Testis (tissue), 2 donors: ENCODE data around the gene MACF1.

Source experiments
- CTCF ChIP-seq, 3 experiments: fragments of 450-650 bp in 2 of 3; fragments of 200-600 bp in 1 of 3; sonication (generic) in 1 of 3; IDR thresholded peaks; one replicate each; pipeline ENCODE4 v1.5.1; 2016 to 2019; ENCODE audit warnings: antibody characterized with exemption in 3 of 3, mild to moderate bottlenecking in 2 of 3, moderate library complexity in 1 of 3
- POLR2A ChIP-seq: fragments of 450-650 bp; IDR thresholded peaks from one replicate; pipeline ENCODE4 v1.6.1; 2017; ENCODE audit warnings: antibody characterized with exemption, mild to moderate bottlenecking, moderate library complexity

DNA sequence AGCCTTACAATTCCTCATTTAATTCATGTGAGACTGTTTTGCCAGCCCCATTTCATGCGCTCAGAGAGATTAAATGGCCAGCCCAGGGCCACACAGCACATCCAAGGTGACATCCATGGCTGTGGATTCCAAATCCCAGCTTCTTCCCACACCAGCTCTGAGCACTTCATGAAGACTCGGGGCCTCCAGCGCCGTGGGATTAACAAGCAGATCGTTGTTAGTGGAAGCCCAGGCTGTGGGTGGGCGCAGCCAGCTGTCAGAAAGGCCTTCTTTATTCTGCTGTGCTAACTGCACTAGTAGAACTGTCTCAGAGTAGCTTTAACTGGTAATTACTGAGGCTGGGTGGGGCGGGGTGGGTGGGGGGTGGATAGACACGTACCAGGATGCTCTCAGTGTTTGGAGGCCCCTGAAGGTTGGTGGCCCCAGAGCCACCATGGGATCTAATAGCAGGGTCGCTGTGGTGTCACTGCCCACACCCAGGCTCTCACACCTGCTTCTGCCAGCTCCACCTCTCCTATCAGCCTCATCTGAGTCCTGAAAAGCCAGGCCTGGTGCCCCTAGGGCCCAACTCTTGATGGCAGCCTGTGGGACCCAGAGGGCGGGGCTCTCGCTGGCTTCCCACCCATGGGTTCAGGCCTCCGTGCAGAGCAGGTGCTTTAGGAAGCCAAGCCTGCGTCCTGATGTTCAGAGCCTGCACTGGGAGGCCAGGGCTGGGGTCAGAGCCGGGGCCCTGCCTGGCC, 290.3 kb downstream of the MACF1 start:
- TF ChIP-seq CTCF (IDR thresholded peaks at IDR 0.05) (no peak), POLR2A (no peak)
